Measurements from ENCODE around the gene KLF15.

Gene KLF15

DNA sequence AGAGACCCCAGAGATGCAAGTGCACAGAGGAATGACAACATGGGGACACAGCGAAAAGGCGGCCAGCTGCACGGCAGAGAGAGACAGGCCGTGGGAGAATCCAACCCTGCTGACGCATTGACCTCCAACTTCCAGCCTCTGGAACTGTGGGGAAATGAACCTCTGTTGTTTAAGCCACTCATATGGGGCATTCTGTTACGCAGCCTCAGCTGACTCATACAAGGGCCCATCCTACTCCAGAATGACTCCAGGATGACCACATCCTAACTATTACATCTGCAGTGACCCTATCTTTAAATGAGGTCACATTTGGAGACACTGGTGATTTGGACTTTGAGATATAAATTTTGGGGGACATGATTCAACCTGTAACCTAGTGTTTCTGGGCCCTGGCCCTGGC lies 44.0 kb downstream of the KLF15 start:
- Histone ChIP-seq H3K36me3 (ENCODE audit: insufficient read depth, low read length) (no peaks in the 10 kb centered on the region), H3K27ac (no peak overlapping the region), H3K4me3 (no peak overlapping the region), H3K9ac (ENCODE audit: insufficient read length) (no peak overlapping the region), H3K9me3 (ENCODE audit: low read depth, low read length) (no peaks in the 10 kb centered on the region)
- no peak for DNase-seq (ENCODE audit: low read depth, low spot score)
- no peak for TF ChIP-seq EZH2 (IDR thresholded peaks at IDR 0.05)
- no peak for TF ChIP-seq FOXP2 (optimal IDR thresholded peaks at IDR 0.05; ENCODE audit: control extremely low read depth, extremely low read length, insufficient read depth)
- no peak for TF ChIP-seq POLR2AphosphoS5 (IDR thresholded peaks at IDR 0.05; ENCODE audit: borderline replicate concordance, low read depth, low read length)

DNA sequence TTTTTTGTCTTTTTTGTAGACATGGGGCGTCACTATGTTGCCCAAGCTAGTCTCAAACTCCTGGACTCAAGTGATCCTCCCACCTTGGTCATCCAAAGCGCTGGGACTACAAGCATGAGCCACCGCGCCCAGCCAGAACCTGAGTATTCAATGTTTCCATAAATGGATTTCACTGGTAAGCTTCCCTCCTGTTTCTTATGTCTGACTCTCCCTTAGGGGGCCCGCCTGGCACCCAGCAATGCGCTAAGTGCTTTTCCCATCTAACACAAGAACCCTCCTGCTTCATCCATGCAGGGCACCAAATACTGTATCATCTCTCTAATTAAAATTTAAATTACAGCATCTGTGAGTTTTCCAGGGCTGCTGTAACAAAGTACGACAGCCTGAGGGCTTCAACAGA lies 44.9 kb downstream of the KLF15 start:
- TF ChIP-seq EZH2 (IDR thresholded peaks at IDR 0.05) (no peak), POLR2AphosphoS5 (IDR thresholded peaks at IDR 0.05; ENCODE audit: borderline replicate concordance, low read depth, low read length) (no peak), FOXP2 (optimal IDR thresholded peaks at IDR 0.05; ENCODE audit: control extremely low read depth, extremely low read length, insufficient read depth) (no peak)
- Histone ChIP-seq H3K36me3 (ENCODE audit: insufficient read depth, low read length) (no peaks in the 10 kb centered on the region), H3K9me3 (ENCODE audit: low read depth, low read length) (no peaks in the 10 kb centered on the region), H3K27ac (no peak overlapping the region), H3K4me3 (no peak overlapping the region), H3K9ac (ENCODE audit: insufficient read length) (no peak overlapping the region)
- DNase-seq (ENCODE audit: low read depth, low spot score), result no peak

DNA sequence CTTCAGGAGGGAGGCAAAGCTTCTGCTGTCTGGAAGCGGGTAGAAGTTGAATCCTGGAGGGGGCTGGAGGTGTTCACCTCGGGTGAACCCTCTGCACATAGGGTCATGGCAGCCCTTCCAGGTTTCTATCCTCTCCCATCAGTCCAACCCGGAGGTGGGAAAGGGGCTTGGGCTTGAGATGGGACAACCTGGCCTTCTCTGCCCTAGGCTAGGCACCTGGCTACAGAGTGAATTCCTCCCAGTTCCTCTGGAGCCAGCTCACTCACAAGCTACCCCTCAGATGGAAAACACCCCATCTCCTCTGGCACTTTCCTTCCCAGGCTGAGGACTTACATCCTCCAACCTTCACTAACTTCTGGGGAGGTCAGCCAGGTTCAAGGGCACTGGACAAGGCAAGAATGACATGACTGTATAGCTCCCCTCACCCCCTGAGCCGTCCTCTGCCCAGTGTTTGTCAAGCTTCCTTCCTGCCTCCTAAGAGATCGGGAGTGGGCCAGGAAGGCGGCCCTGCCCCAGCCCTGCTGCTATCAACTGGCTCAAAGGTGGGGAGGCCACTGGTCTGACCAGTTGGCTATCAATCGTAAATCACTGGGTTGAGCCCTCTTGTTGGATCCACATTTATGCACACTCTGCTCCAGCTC lies 45.8 kb downstream of the KLF15 start:
- no peak for TF ChIP-seq FOXP2 (optimal IDR thresholded peaks at IDR 0.05; ENCODE audit: control extremely low read depth, extremely low read length, insufficient read depth)
- TF ChIP-seq POLR2AphosphoS5 (IDR thresholded peaks at IDR 0.05; ENCODE audit: borderline replicate concordance, low read depth, low read length), result no peak
- no peak for TF ChIP-seq EZH2 (IDR thresholded peaks at IDR 0.05)
- H3K36me3 ChIP-seq (ENCODE audit: insufficient read depth, low read length), result no peaks in the 10 kb centered on the region
- no peak overlapping the region for H3K9ac ChIP-seq (ENCODE audit: insufficient read length)
- no peak overlapping the region for H3K27ac ChIP-seq
- H3K4me3 ChIP-seq, result no peak overlapping the region
- H3K9me3 ChIP-seq (ENCODE audit: low read depth, low read length), result no peaks in the 10 kb centered on the region
- DNase-seq (ENCODE audit: low read depth, low spot score), result no peak

DNA sequence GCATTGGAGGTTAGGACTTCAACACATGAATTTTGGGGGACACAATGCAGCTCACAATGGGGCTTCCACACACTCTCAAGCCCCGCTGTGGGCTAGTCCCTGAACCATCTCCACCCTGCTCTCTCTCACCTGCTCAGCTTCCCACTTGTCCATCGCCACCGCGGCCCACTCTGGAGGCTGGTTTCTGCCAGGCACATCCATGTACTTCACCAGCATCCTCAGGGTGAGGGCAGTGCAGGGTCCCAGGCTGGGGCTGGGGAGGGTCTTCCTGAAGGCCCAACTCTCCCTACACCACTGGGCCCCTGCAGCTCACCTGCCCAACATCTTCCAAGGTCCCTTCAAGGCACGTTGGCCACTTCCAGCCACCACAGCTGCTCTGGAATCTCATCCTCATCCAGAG lies 46.4 kb downstream of the KLF15 start:
- H3K9me3 ChIP-seq (ENCODE audit: low read depth, low read length), result no peaks in the 10 kb centered on the region
- no peak for TF ChIP-seq POLR2AphosphoS5 (IDR thresholded peaks at IDR 0.05; ENCODE audit: borderline replicate concordance, low read depth, low read length)
- TF ChIP-seq EZH2 (IDR thresholded peaks at IDR 0.05), result no peak
- TF ChIP-seq FOXP2 (optimal IDR thresholded peaks at IDR 0.05; ENCODE audit: control extremely low read depth, extremely low read length, insufficient read depth), result no peak
- H3K4me3 ChIP-seq, result no peak overlapping the region
- no peak overlapping the region for H3K27ac ChIP-seq
- H3K9ac ChIP-seq (ENCODE audit: insufficient read length), result no peak overlapping the region
- no peak for DNase-seq (ENCODE audit: low read depth, low spot score)
- H3K36me3 ChIP-seq (ENCODE audit: insufficient read depth, low read length), result no peaks in the 10 kb centered on the region

DNA sequence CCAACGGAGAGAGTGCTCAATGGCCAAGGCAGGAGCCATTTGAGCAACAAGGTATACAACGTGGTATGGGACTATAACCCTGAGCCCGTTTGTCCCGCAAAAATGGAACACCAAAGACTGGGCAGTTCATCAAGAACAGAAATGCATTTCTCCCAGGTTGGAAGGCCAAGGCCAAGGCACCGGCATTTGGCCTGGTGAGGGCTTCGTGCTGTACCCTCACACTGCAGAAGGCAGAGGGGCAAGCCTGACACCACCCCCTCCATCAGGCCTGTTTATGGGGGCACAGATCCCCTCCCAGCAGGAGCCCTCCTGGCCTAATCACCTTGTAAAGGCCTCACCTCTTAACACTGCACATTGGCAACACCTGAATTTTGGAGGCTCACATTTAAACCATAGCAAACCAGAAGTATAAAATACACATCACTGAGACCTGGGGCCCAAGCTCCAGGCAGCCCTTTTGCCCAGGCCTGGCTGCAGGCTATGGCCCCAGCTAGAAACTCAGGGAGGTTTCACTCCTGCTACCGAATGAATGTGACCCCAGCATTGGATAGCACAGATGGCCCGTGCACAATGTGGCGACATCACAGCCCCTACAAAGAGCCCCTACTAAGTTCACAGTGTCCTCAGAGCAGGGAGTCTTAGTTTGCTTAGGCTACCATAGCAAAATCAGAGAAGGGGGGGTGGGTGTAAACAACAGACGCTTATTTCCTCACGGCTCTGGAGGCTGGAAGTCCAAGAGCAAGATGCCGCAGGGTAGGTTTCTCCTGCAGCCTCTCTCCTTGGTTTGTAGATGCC lies 47.1 kb downstream of the KLF15 start:
- H3K9me3 ChIP-seq (ENCODE audit: low read depth, low read length), result no peaks in the 10 kb centered on the region; the same call in 1 of the 2 replicates
- no peak overlapping the region for H3K9ac ChIP-seq (ENCODE audit: insufficient read length)
- TF ChIP-seq EZH2 (IDR thresholded peaks at IDR 0.05), result no peak
- no peak for TF ChIP-seq POLR2AphosphoS5 (IDR thresholded peaks at IDR 0.05; ENCODE audit: borderline replicate concordance, low read depth, low read length)
- no peak for TF ChIP-seq FOXP2 (optimal IDR thresholded peaks at IDR 0.05; ENCODE audit: control extremely low read depth, extremely low read length, insufficient read depth)
- no peak overlapping the region for H3K27ac ChIP-seq
- no peaks in the 10 kb centered on the region for H3K36me3 ChIP-seq (ENCODE audit: insufficient read depth, low read length)
- DNase-seq (ENCODE audit: low read depth, low spot score), result no peak
- H3K4me3 ChIP-seq, result no peak overlapping the region

DNA sequence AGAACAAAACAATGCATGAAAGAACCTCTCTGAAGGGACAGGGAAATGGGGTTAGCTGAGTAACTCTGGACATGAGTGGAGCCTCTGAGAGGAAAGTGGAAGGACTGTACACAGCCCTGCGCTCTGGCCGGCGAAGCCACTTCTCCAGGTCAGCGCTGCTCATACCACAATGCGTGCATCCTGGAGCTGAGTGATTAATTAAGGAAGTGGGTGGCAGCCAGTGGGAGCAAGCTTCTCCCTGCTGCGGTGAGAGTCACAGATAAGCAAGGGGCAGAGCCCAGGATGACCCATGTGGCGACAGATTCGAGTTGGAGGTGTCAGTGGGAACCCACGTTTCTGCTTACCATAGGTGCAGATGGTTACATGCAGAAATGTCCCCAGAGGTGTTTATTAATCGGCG lies 48.0 kb downstream of the KLF15 start:
- no peak overlapping the region for H3K4me3 ChIP-seq
- no peaks in the 10 kb centered on the region for H3K36me3 ChIP-seq (ENCODE audit: insufficient read depth, low read length)
- H3K9me3 ChIP-seq (ENCODE audit: low read depth, low read length), result no peaks in the 10 kb centered on the region; the same call in 1 of the 2 replicates
- DNase-seq (ENCODE audit: low read depth, low spot score), result no peak
- no peak overlapping the region for H3K27ac ChIP-seq
- no peak for TF ChIP-seq FOXP2 (optimal IDR thresholded peaks at IDR 0.05; ENCODE audit: control extremely low read depth, extremely low read length, insufficient read depth)
- no peak for TF ChIP-seq POLR2AphosphoS5 (IDR thresholded peaks at IDR 0.05; ENCODE audit: borderline replicate concordance, low read depth, low read length)
- TF ChIP-seq EZH2 (IDR thresholded peaks at IDR 0.05), result no peak
- no peak overlapping the region for H3K9ac ChIP-seq (ENCODE audit: insufficient read length)

DNA sequence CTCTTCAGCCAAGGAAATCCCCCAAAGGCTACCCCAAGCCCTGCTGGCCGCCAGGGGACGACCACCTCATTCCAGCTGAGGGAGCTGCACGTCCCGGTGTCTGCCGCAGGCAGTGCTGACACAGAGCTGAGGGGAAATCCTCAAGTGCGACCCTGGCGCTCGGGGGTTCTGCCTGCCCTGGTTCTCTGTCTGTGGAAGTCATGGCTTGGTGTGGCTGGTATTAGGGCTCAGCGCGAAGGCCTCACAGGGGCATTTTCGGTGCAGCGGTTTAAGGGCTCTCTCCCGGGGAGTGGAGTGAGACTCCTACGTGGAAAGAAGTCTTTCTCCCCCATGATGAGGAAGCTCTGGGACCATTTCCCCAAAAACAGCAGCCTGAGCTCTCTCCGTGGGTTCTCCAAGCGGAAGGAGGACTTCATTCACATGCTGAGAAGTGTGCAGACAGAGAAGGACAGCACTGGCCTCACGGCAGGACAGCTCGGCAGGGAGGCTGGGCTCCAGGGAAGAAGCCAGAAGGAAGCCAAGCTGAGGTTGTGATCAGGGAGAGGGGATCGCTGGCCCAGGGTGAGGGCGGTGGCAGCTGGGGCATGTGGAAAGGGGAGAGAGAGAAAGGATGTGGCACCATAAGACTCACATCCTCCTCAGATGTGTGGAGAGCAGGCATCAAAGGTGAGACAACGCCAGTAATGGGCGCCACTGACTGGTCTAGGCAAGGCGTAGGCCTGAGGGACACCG lies 48.6 kb downstream of the KLF15 start:
- no peak overlapping the region for H3K4me3 ChIP-seq
- H3K9ac ChIP-seq (ENCODE audit: insufficient read length), result no peak overlapping the region
- H3K36me3 ChIP-seq (ENCODE audit: insufficient read depth, low read length), result no peaks in the 10 kb centered on the region
- H3K27ac ChIP-seq, result no peak overlapping the region
- no peak for DNase-seq (ENCODE audit: low read depth, low spot score)
- TF ChIP-seq EZH2 (IDR thresholded peaks at IDR 0.05) (no peak), POLR2AphosphoS5 (IDR thresholded peaks at IDR 0.05; ENCODE audit: borderline replicate concordance, low read depth, low read length) (no peak), FOXP2 (optimal IDR thresholded peaks at IDR 0.05; ENCODE audit: control extremely low read depth, extremely low read length, insufficient read depth) (no peak)
- H3K9me3 ChIP-seq (ENCODE audit: low read depth, low read length), result no peaks in the 10 kb centered on the region; the same call in 1 of the 2 replicates
